ENCODE measurements around the gene FOXK1. TPM values are rescaled to one million over a fixed set of nuclear protein-coding genes. Genes with fewer than 3 reads are reported as not detected.

The FOXK1 gene
- total RNA-seq, 1 donor from 2014 or later, result 53.6 TPM

- Mint-ChIP-seq H3K9me3 (ENCODE audit: unreplicated experiment) (no peaks in the 10 kb centered on the region), H3K27ac (ENCODE audit: unreplicated experiment) (peak overlapping the region; percentile 41), H3K27me3 (ENCODE audit: low read depth, unreplicated experiment) (no peaks in the 10 kb centered on the region), H3K4me3 (ENCODE audit: unreplicated experiment) (no peak overlapping the region), H3K4me1 (ENCODE audit: low read depth, unreplicated experiment) (peaks cover 3% of the 10 kb centered on the region), H3K36me3 (ENCODE audit: low read depth, unreplicated experiment) (peaks cover 8% of the 10 kb centered on the region)
- no peaks in the 10 kb centered on the region for H3K9me3 ChIP-seq (ENCODE audit: insufficient read depth, low read depth, low read length)
- peaks cover 25% of the 10 kb centered on the region for H3K79me2 ChIP-seq (ENCODE audit: insufficient read depth, low read length)
- H3K36me3 ChIP-seq (ENCODE audit: insufficient read depth, low read length), result peaks cover 5% of the 10 kb centered on the region
- TF ChIP-seq CTCF (IDR thresholded peaks at IDR 0.05; ENCODE audit: insufficient read depth, low read depth, low read length), result no peak
- TF ChIP-seq EZH2 (IDR thresholded peaks at IDR 0.05; ENCODE audit: insufficient read depth, low read length), result no peak
- H3K4me1 ChIP-seq (ENCODE audit: insufficient read depth, low read length), result no peaks in the 10 kb centered on the region
- H4K20me1 ChIP-seq (ENCODE audit: insufficient read depth, low read length), result peaks cover 37% of the 10 kb centered on the region
- DNase-seq (ENCODE audit: low read depth) (no peak), FAIRE-seq (no peak)
- no peak overlapping the region for H3K4me3 ChIP-seq (ENCODE audit: insufficient read depth, low read depth, low read length)
- H3K27ac ChIP-seq (ENCODE audit: low read depth, low read length), result no peak overlapping the region
- H3K9ac ChIP-seq (ENCODE audit: low read length), result no peak overlapping the region
- H2AFZ ChIP-seq (ENCODE audit: low read depth, low read length), result no peak overlapping the region
- H3K4me2 ChIP-seq (ENCODE audit: low read length), result no peak overlapping the region
- no peaks in the 10 kb centered on the region for H3K27me3 ChIP-seq (ENCODE audit: insufficient read depth, low read length)
These were observed 100.5 kb downstream of the FOXK1 start for GRCh38 chr7:4782333-4783291.

DNA sequence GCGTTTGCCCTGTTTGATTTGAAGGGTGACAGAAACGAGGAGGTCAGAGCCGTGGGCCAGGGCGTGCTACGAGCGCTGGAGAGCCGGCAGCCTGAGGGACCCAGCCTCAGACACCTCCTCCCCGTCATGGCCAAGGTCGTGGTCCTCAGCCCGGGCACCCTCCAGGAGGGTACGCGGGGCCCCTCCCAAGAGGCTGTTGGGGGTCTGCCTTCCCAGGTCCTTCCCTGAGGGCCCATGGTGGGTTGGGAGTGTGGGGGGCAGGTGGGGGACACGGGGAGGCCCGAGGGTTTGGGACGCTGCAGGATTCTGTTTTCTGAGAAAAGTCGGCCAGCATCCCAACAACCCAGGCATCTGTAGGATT is 101.2 kb downstream of the FOXK1 start:
- H3K27ac ChIP-seq (ENCODE audit: low read depth, low read length), result no peak overlapping the region
- no peak overlapping the region for H3K4me2 ChIP-seq (ENCODE audit: low read length)
- peaks cover 5% of the 10 kb centered on the region for H3K36me3 ChIP-seq (ENCODE audit: insufficient read depth, low read length)
- Mint-ChIP-seq H3K27me3 (ENCODE audit: low read depth, unreplicated experiment) (no peaks in the 10 kb centered on the region), H3K27ac (ENCODE audit: unreplicated experiment) (no peak overlapping the region), H3K4me1 (ENCODE audit: low read depth, unreplicated experiment) (peaks cover 2% of the 10 kb centered on the region), H3K4me3 (ENCODE audit: unreplicated experiment) (no peak overlapping the region), H3K9me3 (ENCODE audit: unreplicated experiment) (no peaks in the 10 kb centered on the region), H3K36me3 (ENCODE audit: low read depth, unreplicated experiment) (peaks cover 9% of the 10 kb centered on the region)
- H3K9ac ChIP-seq (ENCODE audit: low read length), result no peak overlapping the region
- FAIRE-seq (no peak), DNase-seq (ENCODE audit: low read depth) (no peak)
- H3K4me1 ChIP-seq (ENCODE audit: insufficient read depth, low read length), result no peaks in the 10 kb centered on the region
- no peaks in the 10 kb centered on the region for H3K27me3 ChIP-seq (ENCODE audit: insufficient read depth, low read length)
- H3K79me2 ChIP-seq (ENCODE audit: insufficient read depth, low read length), result peaks cover 18% of the 10 kb centered on the region
- no peak overlapping the region for H3K4me3 ChIP-seq (ENCODE audit: insufficient read depth, low read depth, low read length)
- H3K9me3 ChIP-seq (ENCODE audit: insufficient read depth, low read depth, low read length), result no peaks in the 10 kb centered on the region
- no peak for TF ChIP-seq CTCF (IDR thresholded peaks at IDR 0.05; ENCODE audit: insufficient read depth, low read depth, low read length)
- TF ChIP-seq EZH2 (IDR thresholded peaks at IDR 0.05; ENCODE audit: insufficient read depth, low read length), result no peak
- H4K20me1 ChIP-seq (ENCODE audit: insufficient read depth, low read length), result peaks cover 30% of the 10 kb centered on the region
- H2AFZ ChIP-seq (ENCODE audit: low read depth, low read length), result no peak overlapping the region
